Vagina (tissue), 2 donors: ENCODE data around the gene SH2D1B. TPM values are rescaled to one million over a fixed set of nuclear protein-coding genes. Genes with fewer than 3 reads are reported as not detected.
"Not testable (repeated sequence)": the region's sequence is repeated elsewhere in the genome, so short reads cannot be mapped to it uniquely, and the experiment has no call there.

ENCODE experiments used
- DNase-seq, 2 donors: peaks; one replicate each; pipeline ENCODE4 v3.0.0-alpha.2; 2017; ENCODE audit errors: extremely low spot score in 2 of 2
- H3K27ac ChIP-seq: fragments of 200-600 bp; sonication (generic); one replicate; pipeline ENCODE4 v1.5.1; 2019
- H3K27me3 ChIP-seq: fragments of 200-600 bp; sonication (generic); one replicate; pipeline ENCODE4 v1.5.1; 2019
- H3K36me3 ChIP-seq, 2 donors: fragments of 200-600 bp; sonication (generic); one replicate each; pipeline ENCODE4 v1.5.1; 2017 to 2019
- H3K4me1 ChIP-seq: fragments of 200-600 bp; sonication (generic); one replicate; pipeline ENCODE4 v1.5.1; 2019
- H3K4me3 ChIP-seq, 2 donors: fragments of 200-600 bp; sonication (generic); 1 replicate in 1 of 2; 2 replicates in 1 of 2; pipeline ENCODE4 v1.5.1; 2016 to 2019
- H3K9me3 ChIP-seq: fragments of 200-600 bp; sonication (generic); one replicate; pipeline ENCODE4 v1.5.1; 2019
- POLR2A ChIP-seq, 2 donors: fragments of 450-650 bp; IDR thresholded peaks; one replicate each; pipeline ENCODE4 v1.6.1; 2017; ENCODE audit warnings: antibody characterized with exemption in 2 of 2, mild to moderate bottlenecking in 2 of 2, moderate library complexity in 2 of 2
- POLR2AphosphoS5 ChIP-seq, 2 donors: sonication (generic); formaldehyde crosslinking; IDR thresholded peaks; one replicate each; pipeline ENCODE4 v1.9.0; 2017; ENCODE audit warnings: antibody characterized with exemption in 2 of 2, mild to moderate bottlenecking in 2 of 2, low read depth in 1 of 2; ENCODE audit not compliant: insufficient read depth in 1 of 2
- intact Hi-C: fragments of 100-400 bp; cut with DNase I; formaldehyde crosslinking; loops from one replicate; pipeline ENCODE4 v1.15.1; 2023
- total RNA-seq: library from RNA; depleted of rRNA; stranded (reverse); fragments of >200 nt; gene quantifications from one replicate; pipeline ENCODE4 v1.2.3, GENCODE V29; 2016
- TF ChIP-seq, protein P1 (sequence below), 3 experiments: fragments of 450-650 bp in 2 of 3; fragments of 200-600 bp in 1 of 3; sonication (generic) in 1 of 3; IDR thresholded peaks; one replicate each; pipeline ENCODE4 v1.5.1; 2017 to 2019; ENCODE audit warnings: antibody characterized with exemption in 3 of 3, mild to moderate bottlenecking in 2 of 3, moderate library complexity in 2 of 3

SH2D1B gene
- total RNA-seq, 1 donor from 2014 or later, result not detected

DNA sequence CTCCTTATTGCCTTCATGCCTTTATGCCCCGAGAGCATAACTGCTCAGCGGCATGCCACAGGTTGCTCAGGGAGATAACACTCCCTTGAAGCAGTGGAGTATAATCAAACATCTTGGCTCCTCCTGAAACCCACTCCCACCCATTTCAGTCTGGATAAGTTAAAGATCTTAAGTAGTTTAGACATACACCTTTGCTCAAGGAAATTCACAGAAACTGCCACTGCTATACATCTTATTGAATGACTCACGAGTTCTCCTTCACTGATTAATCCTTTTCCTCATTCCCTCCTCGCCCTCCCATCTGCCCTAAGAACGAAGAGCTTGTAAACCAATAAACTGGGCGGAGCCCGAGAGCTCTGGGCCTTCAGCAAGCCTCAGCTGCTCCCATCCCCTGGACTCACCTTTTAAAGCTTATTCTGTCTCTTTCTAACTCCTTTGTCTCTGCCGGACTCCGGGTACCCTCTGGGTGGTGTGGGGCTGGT is 7.6 kb upstream of the SH2D1B start:
- TF ChIP-seq POLR2AphosphoS5 (IDR thresholded peaks at IDR 0.05; ENCODE audit: insufficient read depth in 1 of 2, low read depth in 1 of 2), result peak in 1 of 2 donors; percentile 12
- H3K4me1 ChIP-seq, DNase-seq, H3K27ac ChIP-seq, intact Hi-C loops, H3K36me3 ChIP-seq, H3K9me3 ChIP-seq, H3K27me3 ChIP-seq, H3K4me3 ChIP-seq: not testable (repeated sequence)

DNA sequence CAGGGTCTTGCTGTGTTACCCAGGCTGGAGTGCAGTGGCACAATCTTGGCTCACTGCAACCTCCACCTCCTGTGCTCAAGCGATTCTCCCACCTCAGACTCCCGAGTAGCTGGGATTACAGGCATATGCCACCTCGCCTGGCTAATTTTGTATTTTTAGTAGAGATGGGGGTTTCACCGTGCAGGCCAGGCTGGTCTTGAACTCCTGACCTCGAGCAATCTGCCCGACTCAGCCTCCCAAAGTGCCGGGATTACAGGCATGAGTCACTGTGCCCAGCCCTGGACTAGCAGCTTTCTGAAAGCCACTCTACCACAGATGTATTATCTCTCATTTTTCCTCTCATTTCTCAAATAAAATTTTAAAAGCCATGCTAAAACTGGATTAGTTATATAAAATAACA is 6.6 kb upstream of the SH2D1B start:
- H3K4me3 ChIP-seq, intact Hi-C loops, DNase-seq, H3K9me3 ChIP-seq, H3K4me1 ChIP-seq, H3K27ac ChIP-seq, H3K27me3 ChIP-seq, H3K36me3 ChIP-seq: not testable (repeated sequence)

DNA sequence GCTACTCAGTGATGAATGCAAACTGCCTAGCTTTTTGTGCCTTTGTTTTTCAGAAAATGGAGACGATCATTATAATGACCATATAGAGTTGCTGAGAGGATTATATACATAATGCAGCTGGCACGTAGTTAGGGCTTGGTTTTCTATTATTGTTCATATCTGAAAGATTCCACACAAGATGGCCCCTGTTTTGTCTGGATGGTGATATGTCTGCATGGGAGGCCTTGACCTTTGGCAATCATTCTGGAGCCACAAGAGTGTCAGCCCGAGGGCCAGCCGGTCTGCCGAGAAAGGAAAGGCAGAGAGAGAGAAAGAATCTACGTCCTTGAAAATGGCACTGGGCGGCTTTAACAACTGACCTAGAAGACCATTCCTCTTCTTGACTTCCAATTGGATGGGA is 5.7 kb upstream of the SH2D1B start:
- TF ChIP-seq, protein P1, sequence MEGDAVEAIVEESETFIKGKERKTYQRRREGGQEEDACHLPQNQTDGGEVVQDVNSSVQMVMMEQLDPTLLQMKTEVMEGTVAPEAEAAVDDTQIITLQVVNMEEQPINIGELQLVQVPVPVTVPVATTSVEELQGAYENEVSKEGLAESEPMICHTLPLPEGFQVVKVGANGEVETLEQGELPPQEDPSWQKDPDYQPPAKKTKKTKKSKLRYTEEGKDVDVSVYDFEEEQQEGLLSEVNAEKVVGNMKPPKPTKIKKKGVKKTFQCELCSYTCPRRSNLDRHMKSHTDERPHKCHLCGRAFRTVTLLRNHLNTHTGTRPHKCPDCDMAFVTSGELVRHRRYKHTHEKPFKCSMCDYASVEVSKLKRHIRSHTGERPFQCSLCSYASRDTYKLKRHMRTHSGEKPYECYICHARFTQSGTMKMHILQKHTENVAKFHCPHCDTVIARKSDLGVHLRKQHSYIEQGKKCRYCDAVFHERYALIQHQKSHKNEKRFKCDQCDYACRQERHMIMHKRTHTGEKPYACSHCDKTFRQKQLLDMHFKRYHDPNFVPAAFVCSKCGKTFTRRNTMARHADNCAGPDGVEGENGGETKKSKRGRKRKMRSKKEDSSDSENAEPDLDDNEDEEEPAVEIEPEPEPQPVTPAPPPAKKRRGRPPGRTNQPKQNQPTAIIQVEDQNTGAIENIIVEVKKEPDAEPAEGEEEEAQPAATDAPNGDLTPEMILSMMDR (IDR thresholded peaks at IDR 0.05), result no peak
- TF ChIP-seq POLR2A (IDR thresholded peaks at IDR 0.05), result no peak
- TF ChIP-seq POLR2AphosphoS5 (IDR thresholded peaks at IDR 0.05; ENCODE audit: insufficient read depth in 1 of 2, low read depth in 1 of 2), result no peak
- no peak overlapping the region for H3K27ac ChIP-seq
- no peak overlapping the region for H3K4me3 ChIP-seq
- no peaks in the 10 kb centered on the region for H3K9me3 ChIP-seq
- H3K27me3 ChIP-seq, result no peaks in the 10 kb centered on the region
- H3K4me1 ChIP-seq, result no peaks in the 10 kb centered on the region
- intact Hi-C loops, result no loop called here
- H3K36me3 ChIP-seq, result no peaks in the 10 kb centered on the region
- no peak for DNase-seq

DNA sequence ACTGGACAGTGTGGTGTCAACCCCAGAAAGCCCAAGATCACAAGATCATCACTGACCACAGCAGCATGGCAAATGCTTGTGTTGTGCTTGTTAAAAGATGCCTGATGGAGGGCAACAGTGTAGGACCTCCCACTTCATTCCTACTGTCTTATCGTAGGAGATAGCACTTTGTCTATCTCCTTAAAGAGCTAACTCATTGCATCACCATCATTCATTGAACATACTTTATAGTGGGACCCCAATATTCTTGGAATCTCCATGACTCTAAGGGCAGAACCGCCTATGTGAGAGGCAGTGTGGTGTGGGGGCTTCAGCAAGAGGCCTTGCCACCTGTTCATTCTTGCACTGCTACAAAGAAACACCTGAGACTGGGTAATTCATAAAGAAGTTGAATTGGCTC is 5.0 kb upstream of the SH2D1B start:
- no peaks in the 10 kb centered on the region for H3K36me3 ChIP-seq
- H3K27ac ChIP-seq, result no peak overlapping the region
- no peaks in the 10 kb centered on the region for H3K4me1 ChIP-seq
- no peaks in the 10 kb centered on the region for H3K27me3 ChIP-seq
- H3K4me3 ChIP-seq, result no peak overlapping the region
- intact Hi-C loops, result no loop called here
- DNase-seq, result no peak
- no peaks in the 10 kb centered on the region for H3K9me3 ChIP-seq
- TF ChIP-seq POLR2AphosphoS5 (IDR thresholded peaks at IDR 0.05; ENCODE audit: insufficient read depth in 1 of 2, low read depth in 1 of 2), result no peak
- TF ChIP-seq, protein P1 (IDR thresholded peaks at IDR 0.05), result no peak
- no peak for TF ChIP-seq POLR2A (IDR thresholded peaks at IDR 0.05)

DNA sequence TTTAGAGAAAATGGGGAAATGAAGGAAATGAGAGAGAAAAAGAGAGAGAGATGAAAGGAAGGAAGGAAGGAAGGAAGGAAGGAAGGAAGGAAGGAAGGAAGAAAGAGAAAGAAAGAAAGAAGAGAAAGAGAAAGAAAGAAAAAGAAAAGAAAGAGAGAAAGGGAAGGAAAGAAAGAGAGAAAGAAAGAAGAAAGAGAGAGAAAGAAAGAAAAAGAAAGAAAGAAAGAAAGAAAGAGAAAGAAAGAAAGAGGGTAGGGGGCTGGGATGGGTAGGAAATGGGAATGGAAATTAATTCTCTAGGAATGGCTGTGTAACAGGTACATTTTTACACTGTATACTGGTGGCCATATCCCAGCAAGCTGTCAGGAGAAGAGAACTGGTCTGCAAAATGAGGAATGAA is 4.3 kb upstream of the SH2D1B start:
- no peaks in the 10 kb centered on the region for H3K9me3 ChIP-seq
- TF ChIP-seq, protein P1 (IDR thresholded peaks at IDR 0.05), result no peak
- TF ChIP-seq POLR2AphosphoS5 (IDR thresholded peaks at IDR 0.05; ENCODE audit: insufficient read depth in 1 of 2, low read depth in 1 of 2) (no peak), POLR2A (IDR thresholded peaks at IDR 0.05) (no peak)

DNA sequence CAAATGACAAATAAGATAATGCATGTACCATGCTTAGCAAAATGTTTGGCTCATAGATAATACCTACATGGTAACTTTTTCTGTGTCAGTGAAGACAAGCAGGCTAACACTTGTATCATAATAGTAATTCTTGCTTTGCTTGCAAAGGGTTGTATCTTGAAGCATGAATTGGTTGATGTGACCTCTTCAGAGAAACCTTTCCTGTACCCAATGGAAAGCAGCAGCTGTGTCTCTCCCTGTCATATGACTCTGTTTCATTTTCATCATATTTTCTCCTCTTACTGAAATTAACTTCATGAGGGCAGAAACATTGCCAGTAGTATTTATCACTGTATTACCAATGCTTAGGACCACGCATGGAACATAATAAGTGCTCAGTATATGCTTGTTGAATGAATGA is 4.4 kb downstream of the SH2D1B start:
- H3K9me3 ChIP-seq, result no peaks in the 10 kb centered on the region
- no peaks in the 10 kb centered on the region for H3K36me3 ChIP-seq
- TF ChIP-seq, protein P1 (IDR thresholded peaks at IDR 0.05), result no peak
- TF ChIP-seq POLR2AphosphoS5 (IDR thresholded peaks at IDR 0.05; ENCODE audit: insufficient read depth in 1 of 2, low read depth in 1 of 2) (no peak), POLR2A (IDR thresholded peaks at IDR 0.05) (no peak)
- no peak overlapping the region for H3K4me3 ChIP-seq
- H3K27me3 ChIP-seq, result no peaks in the 10 kb centered on the region
- H3K27ac ChIP-seq, result no peak overlapping the region
- no peak for DNase-seq
- intact Hi-C loops, result no loop called here
- no peaks in the 10 kb centered on the region for H3K4me1 ChIP-seq

More for the DNA sequence above, 4.3 kb upstream of the SH2D1B start:
- DNase-seq, result no peak
- Histone ChIP-seq H3K4me3 (no peak overlapping the region), H3K36me3 (no peaks in the 10 kb centered on the region), H3K27me3 (no peaks in the 10 kb centered on the region), H3K4me1 (no peaks in the 10 kb centered on the region), H3K27ac (no peak overlapping the region)
- intact Hi-C loops, result no loop called here
